CD4-positive, alpha-beta T cell treated with Interleukin-6 at 100 ng/mL for 8 hours (primary cell): ENCODE data around the gene TAGLN3.

Source experiments
- DNase-seq: peaks from one replicate; pipeline ENCODE4 v3.0.0-alpha.2; 2020; ENCODE audit warnings: mixed read lengths, low spot score

TAGLN3 gene

DNA sequence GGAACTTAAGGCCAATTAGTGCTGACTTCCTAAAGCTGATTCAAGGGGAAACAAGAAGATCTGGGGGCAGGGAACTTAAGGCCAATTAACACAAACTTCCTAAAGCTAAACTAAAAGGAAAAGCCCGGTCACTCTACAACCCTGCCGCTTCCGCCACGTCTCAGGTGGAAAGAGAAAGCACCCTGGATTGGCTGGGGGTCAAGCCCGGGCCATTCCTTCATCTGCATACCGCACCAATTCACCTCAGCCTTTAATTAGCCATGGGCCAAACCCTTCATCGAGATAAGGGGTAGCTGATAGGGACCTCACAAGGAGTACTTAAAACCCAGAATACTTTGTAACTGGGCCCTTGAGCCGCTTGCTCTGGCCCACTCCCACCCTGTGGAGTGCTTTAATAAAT, 50.2 kb downstream of the TAGLN3 start:
- no peak for DNase-seq

DNA sequence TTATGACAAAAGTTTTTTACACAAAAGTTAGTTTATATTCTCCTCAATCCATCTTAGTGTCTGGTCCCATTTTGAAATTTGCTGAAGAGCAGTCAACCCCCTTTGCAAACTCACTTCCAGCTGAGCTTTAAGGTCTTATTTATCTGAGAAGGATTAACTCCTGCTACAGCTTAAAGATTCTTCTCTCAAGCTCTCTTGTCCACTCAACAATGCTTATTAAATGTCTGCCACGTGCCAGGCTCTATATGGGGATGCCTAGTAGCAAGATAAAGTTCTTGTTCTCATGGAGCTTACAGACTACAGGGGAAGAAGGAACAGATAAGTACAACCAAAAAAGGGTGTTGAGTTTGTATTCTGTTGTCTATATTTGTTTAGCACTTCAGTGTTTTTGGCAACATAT, 54.5 kb downstream of the TAGLN3 start:
- no peak for DNase-seq

DNA sequence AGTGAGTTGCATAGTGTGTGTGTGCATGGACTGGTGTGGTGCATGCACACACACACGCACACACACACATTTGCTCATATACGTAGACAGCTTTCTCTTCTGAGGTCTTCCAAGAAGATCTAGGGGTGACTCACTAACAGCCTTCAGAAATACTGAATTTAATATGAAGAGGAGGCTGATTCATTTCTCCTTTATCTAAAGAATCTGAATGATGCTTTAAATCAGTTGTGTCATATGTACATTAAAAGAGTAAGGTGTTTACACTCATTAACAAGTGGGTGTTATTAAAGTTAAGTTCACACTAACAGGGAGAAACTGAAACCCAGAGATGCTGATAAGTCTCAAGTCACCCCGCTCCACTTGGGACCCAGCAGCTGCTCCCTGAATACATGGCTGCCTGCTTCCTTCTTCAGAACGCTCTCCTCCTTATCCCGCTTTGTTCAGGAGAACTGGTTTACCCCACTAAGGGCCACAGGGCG, 57.8 kb downstream of the TAGLN3 start:
- DNase-seq, result no peak

- no peak for DNase-seq
Observed at GRCh38 chr3:112059497-112059896, 60.8 kb downstream of the TAGLN3 start.

- no peak for DNase-seq
Observed at GRCh38 chr3:112061152-112061551, 62.4 kb downstream of the TAGLN3 start.
